GM19351 (cell line): ENCODE results near the gene OR10K2.

ENCODE experiments used
- ATAC-seq: cut with Tn5 transposase; IDR thresholded peaks from one replicate; pipeline ENCODE4 v1.9.1; 2021; ENCODE audit warnings: mild to moderate bottlenecking, moderate library complexity; ENCODE audit not compliant: unreplicated experiment

Gene OR10K2

GRCh38 chr1:158371188-158371953, 54.7 kb downstream of the OR10K2 start:
- peak; percentile 93 for ATAC-seq
